Embryonic facial prominence (tissue), 1 donor: ENCODE data around the gene DSTYK.

Experiments
- DNase-seq: peaks from one replicate; pipeline ENCODE4 v3.0.0-alpha.2; 2016; ENCODE audit errors: extremely low spot score

The DSTYK gene

GRCh38 chr1:205211169-205211838 lies at the start of gene DSTYK:
Gene DSTYK (minus strand): TSS chr1:205211702. CDS start chr1:205211535, 167 bp downstream.
- peak; percentile 94 for DNase-seq

GRCh38 chr1:205259998-205260397 lies 48.5 kb upstream of the DSTYK start:
- no peak for DNase-seq

- no peak for DNase-seq
Observed at GRCh38 chr1:205259324-205259832, 47.9 kb upstream of the DSTYK start.

- DNase-seq = no peak
Observed at GRCh38 chr1:205258719-205259118, 47.2 kb upstream of the DSTYK start.

GRCh38 chr1:205258261-205258691 lies 46.8 kb upstream of the DSTYK start:
- DNase-seq = no peak

- no peak for DNase-seq
Observed at GRCh38 chr1:205257735-205258134, 46.2 kb upstream of the DSTYK start.

GRCh38 chr1:205256951-205257625 lies 45.6 kb upstream of the DSTYK start:
- no peak for DNase-seq

GRCh38 chr1:205255941-205256780 lies 44.7 kb upstream of the DSTYK start:
- DNase-seq = no peak

- DNase-seq = no peak
Observed at GRCh38 chr1:205251576-205251975, 40.1 kb upstream of the DSTYK start.

- no peak for DNase-seq
Observed at GRCh38 chr1:205250699-205251098, 39.2 kb upstream of the DSTYK start.

GRCh38 chr1:205249651-205250050 lies 38.1 kb upstream of the DSTYK start:
- no peak for DNase-seq

- DNase-seq = no peak
Observed at GRCh38 chr1:205248793-205249601, 37.5 kb upstream of the DSTYK start.

GRCh38 chr1:205247130-205247921 lies 35.8 kb upstream of the DSTYK start:
- no peak for DNase-seq

GRCh38 chr1:205246351-205247119 lies 35.0 kb upstream of the DSTYK start:
- DNase-seq = no peak

- DNase-seq = no peak
Observed at GRCh38 chr1:205245096-205245495, 33.6 kb upstream of the DSTYK start.

- no peak for DNase-seq
Observed at GRCh38 chr1:205244384-205244783, 32.9 kb upstream of the DSTYK start.

- no peak for DNase-seq
Observed at GRCh38 chr1:205243350-205244191, 32.1 kb upstream of the DSTYK start.

GRCh38 chr1:205241366-205242030 lies 30.0 kb upstream of the DSTYK start:
- no peak for DNase-seq
